Activated CD4-positive, alpha-beta T cell treated with anti-CD3 and anti-CD28 coated beads for 36 hours (primary cell): ENCODE data around the gene F7. TPM values are rescaled to one million over a fixed set of nuclear protein-coding genes. Genes with fewer than 3 reads are reported as not detected.
"Not testable (repeated sequence)": the region's sequence is repeated elsewhere in the genome, so short reads cannot be mapped to it uniquely, and the experiment has no call there.

Experiments
- ATAC-seq: fragments of 200-7000 bp; cut with Tn5 transposase; one replicate; pipeline ENCODE4 v1.10.0; 2021; ENCODE audit warnings: mild to moderate bottlenecking, moderate library complexity
- CTCF ChIA-PET: fragments of 350-600 bp; sonication (Branson Sonifier 250); formaldehyde crosslinking; loops from one replicate; lab custom pipeline; 2021; ENCODE audit warnings: antibody characterized with exemption; lab: Charles Lee
- POLR2A ChIA-PET: fragments of 350-600 bp; sonication (Branson Sonifier 250); formaldehyde crosslinking; loops from one replicate; lab custom pipeline; 2021; ENCODE audit warnings: antibody characterized with exemption, inconsistent platforms; lab: Charles Lee
- DNase-seq: peaks from one replicate; pipeline ENCODE4 v3.0.0-alpha.2; 2020
- H3K27ac Mint-ChIP-seq: one replicate; pipeline ENCODE4 v1.8.0; 2021; ENCODE audit warnings: mixed read lengths
- H3K27me3 Mint-ChIP-seq: one replicate; pipeline ENCODE4 v1.8.0; 2021; ENCODE audit warnings: mixed read lengths
- H3K36me3 Mint-ChIP-seq: one replicate; pipeline ENCODE4 v1.8.0; 2021; ENCODE audit warnings: low read depth, mixed read lengths
- H3K4me1 Mint-ChIP-seq: one replicate; pipeline ENCODE4 v1.8.0; 2021; ENCODE audit warnings: mixed read lengths
- H3K4me3 Mint-ChIP-seq: one replicate; pipeline ENCODE4 v1.8.0; 2021; ENCODE audit warnings: mild to moderate bottlenecking, moderate library complexity, mixed read lengths
- H3K9me3 Mint-ChIP-seq: one replicate; pipeline ENCODE4 v1.8.0; 2021; ENCODE audit warnings: low read depth, mixed read lengths
- intact Hi-C, 2 experiments: fragments of 100-400 bp; cut with DNase I in 1 of 2; cut with micrococcal nuclease in 1 of 2; formaldehyde crosslinking; loops; one replicate each; pipeline versions ENCODE4 v1.14.2 to v1.15.1; 2022 to 2024; cut with DNase I, micrococcal nuclease
- total RNA-seq, 2 experiments: library from RNA; stranded (reverse); gene quantifications; one replicate each; pipeline ENCODE4 v1.2.3, GENCODE V29; 2021

The F7 gene
- total RNA-seq, 2 experiments from 2014 or later: 0.11 to 0.12 TPM

DNA sequence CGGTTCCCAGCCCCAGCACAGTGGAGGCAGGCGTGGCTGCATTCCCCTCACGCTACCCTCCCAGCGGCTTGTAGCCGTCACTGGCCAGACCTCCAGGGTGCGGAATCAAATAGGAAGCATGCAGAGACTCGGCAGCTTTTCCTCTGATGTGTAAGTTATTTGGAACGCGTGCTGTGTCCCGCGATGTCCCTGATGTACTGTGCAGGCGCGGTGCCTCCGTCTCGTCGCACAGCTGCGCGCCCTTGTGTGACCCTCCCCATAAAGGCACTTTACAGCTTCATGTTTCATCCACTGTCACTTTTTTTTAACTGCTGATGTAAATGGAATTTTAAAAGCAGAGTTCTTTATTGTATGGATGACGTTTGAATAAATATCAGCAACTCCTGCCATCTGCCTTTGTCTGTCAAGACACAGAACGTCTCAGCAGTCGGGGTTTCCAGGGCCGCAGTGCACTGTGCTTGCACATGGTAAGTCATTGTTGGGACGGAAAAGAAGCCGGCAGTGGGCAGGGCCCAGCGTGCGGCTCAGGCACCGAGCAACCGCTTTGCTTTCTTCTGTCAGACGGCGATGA, 7.3 kb upstream of the F7 start:
- no peaks in the 10 kb centered on the region for H3K4me1 Mint-ChIP-seq
- intact Hi-C loops: no loop called here
- ATAC-seq (no peak), DNase-seq (no peak)
- no peaks in the 10 kb centered on the region for H3K36me3 Mint-ChIP-seq
- ChIA-PET POLR2A (no interaction called here), CTCF (interaction anchor here (0.5 kb wide), 1 partner anchor 651 kb away, joined by 3 read pairs; no protein-coding TSS in a partner anchor)
- H3K27ac Mint-ChIP-seq: no peak overlapping the region
- H3K4me3 Mint-ChIP-seq: no peak overlapping the region
- H3K27me3 Mint-ChIP-seq: no peaks in the 10 kb centered on the region
- H3K9me3 Mint-ChIP-seq: no peaks in the 10 kb centered on the region

DNA sequence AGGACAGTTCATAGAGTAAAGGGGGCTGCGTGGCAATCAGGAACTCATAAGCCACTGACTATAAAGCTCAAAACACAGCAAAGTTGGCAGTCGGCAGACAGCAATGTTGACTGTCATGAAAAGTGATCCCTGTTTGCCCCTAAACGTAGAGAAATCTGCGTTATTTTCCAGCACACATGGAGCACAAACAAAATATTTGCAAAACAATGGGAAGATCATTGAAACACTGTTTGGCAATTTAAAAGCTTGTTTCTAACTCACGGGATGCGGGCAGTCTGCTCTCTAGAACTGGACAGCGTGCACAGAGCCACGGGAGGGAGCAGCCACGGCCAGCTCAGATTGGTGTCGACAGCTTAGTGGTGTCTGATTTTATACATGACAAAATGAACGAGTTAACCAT, 6.4 kb upstream of the F7 start:
- DNase-seq (no peak), ATAC-seq (no peak)
- no peaks in the 10 kb centered on the region for H3K36me3 Mint-ChIP-seq
- no peaks in the 10 kb centered on the region for H3K27me3 Mint-ChIP-seq
- intact Hi-C loops: no loop called here
- CTCF ChIA-PET: no interaction called here
- no peak overlapping the region for H3K27ac Mint-ChIP-seq
- POLR2A ChIA-PET: no interaction called here
- no peaks in the 10 kb centered on the region for H3K9me3 Mint-ChIP-seq
- no peaks in the 10 kb centered on the region for H3K4me1 Mint-ChIP-seq
- no peak overlapping the region for H3K4me3 Mint-ChIP-seq

DNA sequence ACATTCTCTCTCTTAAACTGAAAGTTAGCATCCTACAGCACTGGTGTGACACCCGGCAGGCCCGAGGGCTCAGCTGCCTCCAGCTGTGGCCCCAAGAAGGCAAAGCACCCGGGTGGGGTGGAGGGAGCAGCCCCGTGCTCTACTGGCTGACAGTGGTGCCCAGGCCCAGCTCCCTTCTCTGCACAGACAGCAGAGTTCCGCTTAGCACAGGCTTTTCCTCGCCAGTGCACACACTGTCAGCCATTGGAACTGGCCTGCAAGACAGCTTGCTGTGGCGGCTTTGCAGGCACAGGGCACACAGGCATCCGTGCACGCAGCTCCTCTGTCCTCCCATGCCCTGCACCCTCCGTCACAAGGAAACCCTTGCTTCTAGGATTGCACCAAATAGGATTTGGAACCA, 3.3 kb upstream of the F7 start:
- H3K27ac Mint-ChIP-seq, DNase-seq, H3K4me1 Mint-ChIP-seq, H3K4me3 Mint-ChIP-seq, ATAC-seq, H3K36me3 Mint-ChIP-seq, CTCF ChIA-PET, H3K9me3 Mint-ChIP-seq, intact Hi-C loops, H3K27me3 Mint-ChIP-seq, POLR2A ChIA-PET: not testable (repeated sequence)

DNA sequence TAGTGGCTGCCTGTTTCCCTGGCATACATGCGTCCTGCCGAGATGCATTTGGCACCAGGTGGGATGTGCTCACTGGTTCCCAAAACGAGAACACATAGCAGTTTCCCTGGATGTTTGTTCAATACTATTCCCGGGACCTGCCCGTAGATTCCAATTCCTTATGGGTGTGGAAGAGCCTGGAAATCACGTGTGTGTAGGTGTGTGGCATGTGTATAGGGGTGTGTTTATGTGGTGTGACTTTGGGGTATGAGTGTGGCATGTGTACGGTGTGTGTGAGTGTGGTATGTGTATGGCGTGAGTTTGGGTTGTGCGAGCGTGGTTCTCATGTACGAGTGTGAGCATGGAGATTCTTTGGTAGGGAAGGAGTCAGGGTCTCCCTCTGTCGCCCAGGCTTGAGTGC, 2.9 kb upstream of the F7 start:
- Mint-ChIP-seq H3K36me3 (peaks cover 2% of the 10 kb centered on the region), H3K27ac (no peak overlapping the region), H3K4me3 (no peak overlapping the region), H3K27me3 (no peaks in the 10 kb centered on the region), H3K9me3 (no peaks in the 10 kb centered on the region), H3K4me1 (no peaks in the 10 kb centered on the region)
- DNase-seq (no peak), ATAC-seq (no peak)
- ChIA-PET CTCF (no interaction called here), POLR2A (no interaction called here)
- intact Hi-C loops: no loop called here

DNA sequence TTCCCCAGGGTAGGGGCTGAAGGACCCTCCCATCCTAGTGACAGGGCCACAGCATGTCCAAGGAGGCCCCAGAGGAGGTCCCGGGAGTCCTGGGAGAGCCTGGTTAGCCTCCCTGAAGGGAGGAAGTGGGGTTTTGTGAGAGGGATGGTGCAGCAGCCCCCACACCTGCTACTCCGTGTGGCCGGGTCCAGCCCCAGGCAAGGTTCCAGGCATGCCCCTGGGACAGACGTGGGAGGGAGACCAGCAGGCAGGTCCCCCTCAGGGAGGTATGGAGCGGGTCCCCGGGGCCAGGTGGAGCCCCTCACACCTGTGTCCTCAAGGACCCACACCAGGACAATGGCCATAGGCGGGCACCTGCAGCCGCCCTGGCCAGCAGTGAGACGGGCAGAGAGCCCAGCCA, 1.9 kb upstream of the F7 start:
- Mint-ChIP-seq H3K36me3 (peaks cover 2% of the 10 kb centered on the region), H3K9me3 (no peaks in the 10 kb centered on the region), H3K4me1 (no peaks in the 10 kb centered on the region), H3K27me3 (no peaks in the 10 kb centered on the region), H3K4me3 (no peak overlapping the region), H3K27ac (no peak overlapping the region)
- intact Hi-C loops: no loop called here
- ChIA-PET POLR2A (no interaction called here), CTCF (no interaction called here)
- DNase-seq: no peak
- no peak for ATAC-seq

DNA sequence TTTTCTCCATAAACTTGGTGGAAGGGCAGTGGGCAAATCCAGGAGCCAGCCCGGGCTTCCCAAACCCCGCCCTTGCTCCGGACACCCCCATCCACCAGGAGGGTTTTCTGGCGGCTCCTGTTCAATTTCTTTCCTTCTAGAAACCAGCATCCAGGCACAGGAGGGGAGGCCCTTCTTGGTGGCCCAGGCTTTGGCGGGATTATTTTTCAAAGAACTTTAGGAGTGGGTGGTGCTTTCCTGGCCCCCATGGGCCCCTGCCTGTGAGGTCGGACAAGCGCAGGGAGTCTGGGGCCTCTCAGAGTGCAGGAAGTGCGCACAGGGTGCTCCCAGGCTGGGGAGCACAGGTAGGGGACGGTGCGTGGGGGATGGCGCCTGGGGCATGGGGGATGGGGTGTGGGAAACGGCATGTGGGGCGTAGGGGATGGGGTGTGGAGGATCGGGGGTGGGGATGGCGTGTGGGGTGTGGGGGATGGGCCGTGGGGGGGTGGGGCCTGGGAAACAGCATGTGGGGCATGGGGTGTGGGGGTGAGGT, 396 bp downstream of the F7 start:
- Mint-ChIP-seq H3K27me3 (peaks cover 3% of the 10 kb centered on the region), H3K36me3 (peaks cover 4% of the 10 kb centered on the region), H3K4me1 (peaks cover 2% of the 10 kb centered on the region), H3K27ac (no peak overlapping the region), H3K4me3 (no peak overlapping the region), H3K9me3 (no peaks in the 10 kb centered on the region)
- DNase-seq (no peak), ATAC-seq (no peak)
- ChIA-PET CTCF (no interaction called here), POLR2A (no interaction called here)
- intact Hi-C loops: no loop called here

DNA sequence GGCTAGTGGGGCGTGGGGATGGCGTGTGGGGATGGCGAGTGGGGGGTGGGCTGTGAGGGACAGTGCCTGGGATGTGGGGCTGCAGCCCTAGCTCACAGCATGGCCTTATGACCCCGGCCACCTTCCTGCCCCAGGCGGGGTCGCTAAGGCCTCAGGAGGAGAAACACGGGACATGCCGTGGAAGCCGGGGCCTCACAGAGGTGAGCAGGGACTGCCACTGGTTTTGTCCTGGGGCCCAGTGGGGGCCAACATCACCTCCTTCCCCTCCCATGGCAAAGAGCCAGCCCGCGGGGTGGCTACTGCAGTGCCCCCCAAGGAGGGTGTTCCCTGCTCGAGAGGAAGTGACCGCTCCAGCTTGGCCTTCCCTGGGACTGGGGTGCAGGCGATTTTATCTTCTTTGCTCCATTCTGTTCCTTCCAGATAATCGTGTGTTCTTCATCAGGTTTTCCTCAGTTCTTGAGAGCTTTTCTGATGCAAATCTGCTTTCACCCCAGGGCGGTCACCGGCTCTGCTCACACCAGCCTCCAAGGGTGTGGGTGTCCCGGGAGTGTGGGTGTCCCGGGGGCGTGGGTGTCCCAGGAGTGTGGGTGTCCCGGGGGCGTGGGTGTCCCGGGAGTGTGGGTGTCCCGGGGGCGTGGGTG, 1.2 kb downstream of the F7 start:
- ATAC-seq (peak; percentile 18), DNase-seq (peak; percentile 35)
- Mint-ChIP-seq H3K4me3 (peak overlapping the region; percentile 35), H3K9me3 (no peaks in the 10 kb centered on the region), H3K4me1 (peaks cover 2% of the 10 kb centered on the region), H3K27ac (no peak overlapping the region), H3K27me3 (peaks cover 3% of the 10 kb centered on the region), H3K36me3 (peaks cover 4% of the 10 kb centered on the region)
- POLR2A ChIA-PET: no interaction called here
- intact Hi-C loops: no loop called here
- CTCF ChIA-PET: no interaction called here

DNA sequence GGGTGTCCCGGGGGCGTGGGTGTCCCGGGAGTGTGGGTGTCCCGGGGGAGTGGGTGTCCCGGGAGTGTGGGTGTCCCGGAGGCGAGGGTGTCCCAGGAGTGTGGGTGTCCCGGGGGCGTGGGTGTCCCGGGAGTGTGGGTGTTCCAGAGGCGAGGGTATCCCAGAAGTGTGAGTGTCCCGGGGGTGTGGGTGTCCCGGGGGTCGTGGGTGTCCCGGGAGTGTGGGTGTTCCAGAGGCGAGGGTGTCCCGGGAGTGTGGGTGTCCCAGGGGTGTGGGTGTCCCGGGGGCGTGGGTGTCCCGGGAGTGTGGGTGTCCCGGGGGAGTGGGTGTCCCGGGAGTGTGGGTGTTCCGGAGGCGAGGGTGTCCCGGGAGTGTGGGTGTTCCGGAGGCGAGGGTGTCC, 2.9 kb downstream of the F7 start:
- H3K36me3 Mint-ChIP-seq, DNase-seq, intact Hi-C loops, H3K4me1 Mint-ChIP-seq, H3K9me3 Mint-ChIP-seq, POLR2A ChIA-PET, ATAC-seq, H3K27ac Mint-ChIP-seq, CTCF ChIA-PET, H3K27me3 Mint-ChIP-seq, H3K4me3 Mint-ChIP-seq: not testable (repeated sequence)

DNA sequence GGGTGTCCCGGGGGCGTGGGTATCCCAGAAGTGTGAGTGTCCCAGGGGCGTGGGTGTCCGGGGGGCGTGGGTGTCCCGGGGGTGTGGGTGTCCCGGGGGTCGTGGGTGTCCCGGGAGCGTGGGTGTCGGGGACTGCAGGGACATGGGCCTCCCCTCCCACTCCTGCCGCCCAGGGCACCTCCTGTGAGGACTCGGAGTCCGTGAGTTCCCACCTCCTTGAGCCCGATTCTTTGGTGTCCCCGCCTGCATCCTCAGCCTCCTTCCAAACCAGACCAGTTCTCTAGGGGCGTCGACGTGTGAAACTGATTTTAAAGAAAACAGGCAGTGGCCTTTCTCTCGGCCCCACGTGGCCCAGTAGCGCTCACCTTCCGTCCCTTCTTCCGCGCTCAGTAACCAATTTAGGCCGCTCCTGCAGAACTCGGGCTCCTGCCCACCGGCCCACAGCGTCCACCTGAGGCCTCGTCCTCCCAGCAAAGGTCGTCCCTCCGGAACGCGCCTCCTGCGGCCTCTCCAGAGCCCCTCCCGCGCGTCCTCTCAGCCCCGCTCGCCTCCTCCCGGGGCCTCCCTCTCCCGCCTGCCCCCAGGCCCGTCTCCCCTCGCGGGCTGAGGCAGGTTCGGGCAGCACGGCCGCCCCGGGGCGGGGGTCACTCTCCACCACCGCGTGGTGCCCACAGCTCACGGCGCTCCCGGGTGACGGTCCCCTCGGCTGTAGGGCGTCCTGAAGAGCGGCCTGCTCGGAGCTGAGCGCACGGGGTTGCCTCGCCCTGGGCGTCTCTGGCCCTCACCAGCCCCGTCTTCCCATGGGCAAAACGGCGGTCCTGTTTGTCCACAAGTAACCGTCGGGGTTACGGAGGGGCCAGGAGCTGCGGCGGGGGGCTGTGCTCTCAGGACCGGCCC, 3.8 kb downstream of the F7 start:
- Mint-ChIP-seq H3K36me3 (peaks cover 4% of the 10 kb centered on the region), H3K9me3 (no peaks in the 10 kb centered on the region), H3K4me3 (peak overlapping the region; percentile 55), H3K4me1 (peaks cover 2% of the 10 kb centered on the region), H3K27ac (no peak overlapping the region), H3K27me3 (peaks cover 3% of the 10 kb centered on the region)
- ATAC-seq: peak; percentile 31
- ChIA-PET CTCF (no interaction called here), POLR2A (interaction anchor here (0.6 kb wide), 1 partner anchor 59 kb away, joined by 4 read pairs; no protein-coding TSS in a partner anchor)
- intact Hi-C loops: no loop called here
- peak; percentile 37 for DNase-seq

DNA sequence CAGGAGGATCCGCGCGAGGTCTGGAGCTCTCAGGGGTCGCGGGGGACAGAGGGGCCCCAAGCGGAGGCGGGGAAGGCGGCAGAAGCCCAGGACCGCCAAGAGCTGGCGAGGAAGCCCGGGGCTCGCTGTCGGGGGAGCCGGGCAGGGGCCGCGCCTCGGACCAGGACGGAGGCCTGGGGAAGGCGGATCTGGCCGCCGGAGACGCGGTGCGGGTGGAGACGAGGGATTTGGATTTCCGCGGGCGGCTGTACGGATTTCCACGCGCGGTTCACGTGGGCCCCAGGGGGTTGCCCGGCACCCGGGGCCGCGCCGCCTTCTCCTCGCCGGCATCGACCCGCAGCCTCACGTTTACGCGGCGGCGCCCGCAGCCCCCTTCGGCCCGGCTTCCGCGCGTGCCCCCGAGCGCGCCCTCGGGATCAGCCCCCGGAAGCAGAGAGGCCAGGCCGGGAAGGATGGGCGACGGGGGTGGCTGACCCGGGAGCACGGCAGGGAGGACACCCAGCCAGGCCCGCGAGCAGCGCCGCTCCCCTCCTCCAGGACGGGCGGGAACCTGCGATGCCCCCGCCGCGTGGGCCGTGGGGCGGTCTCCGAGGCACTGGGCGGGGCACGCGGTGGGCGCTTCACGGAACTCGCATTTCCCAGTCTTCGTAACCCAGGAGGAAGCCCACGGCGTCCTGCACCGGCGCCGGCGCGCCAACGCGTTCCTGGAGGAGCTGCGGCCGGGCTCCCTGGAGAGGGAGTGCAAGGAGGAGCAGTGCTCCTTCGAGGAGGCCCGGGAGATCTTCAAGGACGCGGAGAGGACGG, 4.7 kb downstream of the F7 start:
- Mint-ChIP-seq H3K9me3 (no peaks in the 10 kb centered on the region), H3K4me1 (peaks cover 2% of the 10 kb centered on the region), H3K4me3 (no peak overlapping the region), H3K36me3 (peaks cover 4% of the 10 kb centered on the region), H3K27ac (no peak overlapping the region), H3K27me3 (peaks cover 3% of the 10 kb centered on the region)
- ATAC-seq: peak; percentile 16
- peak; percentile 40 for DNase-seq
- CTCF ChIA-PET: no interaction called here
- POLR2A ChIA-PET: no interaction called here
- intact Hi-C loops: no loop called here

DNA sequence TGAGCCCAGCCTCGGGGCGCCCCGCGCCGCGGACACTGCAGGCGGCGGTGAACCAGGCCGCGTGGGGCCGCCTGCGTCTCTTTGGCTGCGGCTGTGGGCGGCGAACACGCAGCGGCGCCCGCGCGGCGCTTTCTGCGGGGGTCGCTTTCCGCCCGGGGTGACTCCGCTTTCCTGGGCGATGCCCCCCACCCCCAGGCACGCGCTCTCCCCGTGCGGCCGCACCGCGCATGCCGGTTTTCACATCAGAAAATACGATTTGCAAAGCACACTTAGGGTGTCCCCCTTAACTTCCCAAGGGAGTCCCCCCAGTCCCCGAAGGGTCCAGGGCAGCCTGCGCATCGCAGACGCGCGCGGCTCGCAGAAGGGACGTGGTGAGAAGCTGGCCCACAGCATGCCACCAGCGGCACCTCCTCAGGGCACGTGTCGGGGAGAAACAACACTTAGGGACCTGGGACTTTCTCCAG, 5.3 kb downstream of the F7 start:
- ATAC-seq (no peak), DNase-seq (no peak)
- Mint-ChIP-seq H3K4me3 (peak overlapping the region; percentile 30), H3K36me3 (peaks cover 4% of the 10 kb centered on the region), H3K27ac (no peak overlapping the region), H3K9me3 (no peaks in the 10 kb centered on the region), H3K4me1 (peaks cover 2% of the 10 kb centered on the region), H3K27me3 (peaks cover 3% of the 10 kb centered on the region)
- CTCF ChIA-PET: no interaction called here
- intact Hi-C loops: no loop called here
- POLR2A ChIA-PET: no interaction called here
